GM20000 (cell line): ENCODE results near the gene LACTBL1.

ENCODE experiments used
- DNase-seq: peaks from one replicate; pipeline ENCODE4 v3.0.0; 2012; ENCODE audit warnings: low spot score
- TF ChIP-seq, protein P1 (sequence below): IDR thresholded peaks from 2 replicates; pipeline ENCODE4 v1.5.1; 2012; ENCODE audit warnings: mild to moderate bottlenecking, control low read depth; ENCODE audit errors: extremely low read depth, missing control alignments

Gene LACTBL1

GRCh38 chr1:22922640-22923039 is 50.0 kb downstream of the LACTBL1 start:
- TF ChIP-seq, protein P1, sequence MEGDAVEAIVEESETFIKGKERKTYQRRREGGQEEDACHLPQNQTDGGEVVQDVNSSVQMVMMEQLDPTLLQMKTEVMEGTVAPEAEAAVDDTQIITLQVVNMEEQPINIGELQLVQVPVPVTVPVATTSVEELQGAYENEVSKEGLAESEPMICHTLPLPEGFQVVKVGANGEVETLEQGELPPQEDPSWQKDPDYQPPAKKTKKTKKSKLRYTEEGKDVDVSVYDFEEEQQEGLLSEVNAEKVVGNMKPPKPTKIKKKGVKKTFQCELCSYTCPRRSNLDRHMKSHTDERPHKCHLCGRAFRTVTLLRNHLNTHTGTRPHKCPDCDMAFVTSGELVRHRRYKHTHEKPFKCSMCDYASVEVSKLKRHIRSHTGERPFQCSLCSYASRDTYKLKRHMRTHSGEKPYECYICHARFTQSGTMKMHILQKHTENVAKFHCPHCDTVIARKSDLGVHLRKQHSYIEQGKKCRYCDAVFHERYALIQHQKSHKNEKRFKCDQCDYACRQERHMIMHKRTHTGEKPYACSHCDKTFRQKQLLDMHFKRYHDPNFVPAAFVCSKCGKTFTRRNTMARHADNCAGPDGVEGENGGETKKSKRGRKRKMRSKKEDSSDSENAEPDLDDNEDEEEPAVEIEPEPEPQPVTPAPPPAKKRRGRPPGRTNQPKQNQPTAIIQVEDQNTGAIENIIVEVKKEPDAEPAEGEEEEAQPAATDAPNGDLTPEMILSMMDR = no peak
- DNase-seq = no peak

DNA sequence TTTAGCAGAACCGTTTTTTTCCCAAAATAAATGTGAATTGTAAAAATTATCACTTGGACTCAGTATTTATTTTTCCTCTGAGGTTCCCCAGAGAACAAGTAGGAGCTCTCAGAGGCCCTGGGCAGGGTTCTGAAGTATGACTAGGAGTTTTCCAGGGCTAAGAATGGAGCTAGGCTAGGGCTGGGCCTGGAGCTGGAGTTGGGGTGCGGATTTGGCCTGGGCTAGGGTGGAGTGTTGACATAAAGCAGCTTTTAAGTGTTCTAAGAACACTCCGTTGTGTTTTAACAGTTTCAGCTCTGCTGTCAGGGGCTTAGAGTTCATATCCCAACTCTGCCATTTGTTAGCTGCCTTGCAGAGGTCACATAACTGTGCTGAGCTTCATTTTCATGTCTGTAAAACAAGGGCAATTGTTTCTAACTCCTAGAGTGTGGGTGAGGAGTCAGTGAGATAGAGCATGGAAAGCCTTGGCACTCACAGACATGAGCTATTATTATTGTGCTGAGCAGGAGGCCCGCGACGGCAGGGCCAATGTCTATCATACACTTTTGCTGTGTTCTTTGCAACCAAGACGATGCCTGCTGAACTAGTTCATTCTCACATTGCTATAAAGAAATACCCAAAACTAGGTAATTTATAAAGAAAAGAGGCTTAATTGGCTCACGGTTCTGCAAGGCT is 51.1 kb downstream of the LACTBL1 start:
- DNase-seq = no peak
- TF ChIP-seq, protein P1 = no peak

- DNase-seq = no peak
- TF ChIP-seq, protein P1 = no peak
These were observed 51.8 kb downstream of the LACTBL1 start for GRCh38 chr1:22920734-22921451.

- TF ChIP-seq, protein P1 = no peak
These were observed 52.5 kb downstream of the LACTBL1 start for GRCh38 chr1:22920026-22920733.

DNA sequence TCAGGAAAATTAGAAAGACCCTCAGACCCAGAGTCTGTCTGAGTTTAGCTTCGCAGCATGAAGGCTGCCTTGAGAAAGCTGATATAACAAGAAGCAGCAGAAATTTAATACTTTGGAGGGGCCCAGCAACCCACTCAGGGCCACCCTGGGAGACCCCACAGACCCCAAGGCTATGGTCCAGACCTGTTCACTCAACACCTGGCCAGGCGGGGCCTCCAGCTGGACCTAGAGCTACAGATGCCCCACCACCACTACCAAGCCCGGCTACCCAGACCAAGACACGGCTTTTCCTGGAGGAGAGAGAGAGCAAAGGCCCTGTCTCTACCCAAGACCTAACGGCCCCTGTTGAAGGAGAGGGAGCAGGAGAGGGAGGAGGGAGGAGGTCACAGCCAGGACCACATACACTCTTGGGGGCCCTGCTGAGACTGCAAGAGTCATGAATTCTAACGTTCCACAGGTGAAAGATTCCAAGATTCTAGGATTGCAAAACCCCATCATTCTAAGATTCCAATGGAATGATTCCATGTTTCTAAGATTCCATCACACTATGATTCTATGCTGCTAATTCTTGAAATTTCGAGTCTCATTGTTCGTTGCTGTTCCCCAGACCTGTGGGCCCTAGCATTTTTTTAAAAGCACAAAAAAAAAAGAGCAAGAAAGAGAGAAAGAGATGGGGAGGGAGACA is 53.2 kb downstream of the LACTBL1 start:
- no peak for DNase-seq
- TF ChIP-seq, protein P1 = no peak

More at GRCh38 chr1:22920026-22920733, 52.5 kb downstream of the LACTBL1 start:
- DNase-seq = no peak

GRCh38 chr1:22918644-22919043 is 54.0 kb downstream of the LACTBL1 start:
- DNase-seq = no peak
- TF ChIP-seq, protein P1 = no peak
